Measurements from ENCODE around the gene SLC35A4.

The SLC35A4 gene

DNA sequence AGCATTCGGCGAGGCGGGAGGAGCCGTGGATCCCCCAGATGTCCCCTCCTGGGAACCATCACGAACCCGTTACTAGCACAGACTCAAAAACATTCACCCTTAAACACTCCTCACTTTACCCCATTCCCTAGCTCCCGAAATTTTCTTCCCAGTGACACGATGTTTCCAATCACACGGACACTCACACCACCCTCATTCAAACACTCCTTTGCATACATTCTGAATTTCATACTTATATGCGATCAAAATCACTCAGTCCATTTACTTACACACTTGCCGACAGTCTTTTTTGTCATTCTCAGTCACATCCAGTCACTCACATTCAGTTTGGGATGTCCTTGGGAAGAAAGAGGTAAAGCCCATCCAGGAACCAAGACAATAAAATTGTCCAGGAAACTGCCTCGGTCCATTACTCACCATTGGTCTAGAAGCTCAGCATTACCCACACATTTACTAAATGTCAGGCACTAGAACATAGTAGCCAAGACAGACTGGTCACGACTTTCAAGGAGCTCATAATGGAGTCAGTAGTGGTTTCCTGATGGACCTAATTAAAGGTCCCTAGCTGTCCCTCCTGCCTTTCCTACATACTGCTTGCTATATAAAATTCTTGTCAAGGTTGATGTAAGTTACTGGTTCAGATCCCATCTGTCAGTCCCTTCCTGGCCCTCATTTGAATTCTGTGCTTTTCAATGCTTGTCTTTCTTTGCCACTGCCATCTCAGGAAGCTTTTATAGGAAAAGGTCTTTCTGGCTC lies 574 bp downstream of the SLC35A4 start:
- peaks cover 43 to 44% of the 10 kb centered on the region in 2 donors for H3K4me1 Mint-ChIP-seq (ENCODE audit: low read depth in 2 of 2)
- H3K27me3 Mint-ChIP-seq, result no peaks in the 10 kb centered on the region
- peak overlapping the region; percentile 95 to 97 for H3K27ac Mint-ChIP-seq
- peak overlapping the region; percentile 86 to 91 for H3K4me3 Mint-ChIP-seq
- no peak for ATAC-seq (replicated peaks)
- DNase-seq, result no peak
- H3K9me3 Mint-ChIP-seq, result no peaks in the 10 kb centered on the region
- peaks cover 21% of the 10 kb centered on the region for H3K36me3 Mint-ChIP-seq (ENCODE audit: insufficient read depth)

DNA sequence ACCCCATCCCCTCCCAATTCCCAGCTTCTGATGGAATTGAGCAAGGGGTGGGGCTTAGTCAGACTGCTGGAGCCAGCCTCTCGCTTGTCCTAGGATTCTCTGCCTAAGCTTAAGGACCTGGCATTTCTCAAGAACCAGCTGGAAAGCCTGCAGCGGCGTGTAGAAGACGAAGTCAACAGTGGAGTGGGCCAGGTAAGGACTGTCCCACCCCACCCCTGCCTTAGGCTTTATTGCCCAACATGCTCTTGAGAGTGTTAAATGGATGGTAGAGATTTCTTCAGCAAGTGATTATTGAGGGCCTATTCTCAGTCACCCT lies 1.1 kb downstream of the SLC35A4 start:
- no peak for DNase-seq
- Mint-ChIP-seq H3K9me3 (no peaks in the 10 kb centered on the region), H3K4me1 (ENCODE audit: low read depth in 2 of 2) (peaks cover 44 to 47% of the 10 kb centered on the region in 2 donors)

DNA sequence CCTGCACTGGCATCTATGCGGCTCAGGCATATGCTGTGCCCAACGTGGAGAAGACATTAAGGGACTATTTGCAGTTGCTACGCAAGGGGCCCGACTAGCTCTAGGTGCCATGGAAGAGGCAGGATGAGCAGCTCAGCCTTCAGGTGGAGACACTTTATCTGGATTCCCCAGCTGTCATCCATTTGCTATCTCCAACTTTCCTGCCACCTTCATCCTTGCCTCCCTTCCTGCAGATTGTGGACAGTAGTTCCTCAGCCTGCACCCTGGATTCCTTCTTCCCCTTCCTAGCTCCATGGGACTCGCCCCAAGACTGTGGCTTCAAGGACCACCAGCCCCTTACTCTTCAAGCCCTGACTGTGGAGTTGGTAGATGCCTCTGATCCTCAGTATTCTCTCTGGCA lies 2.0 kb downstream of the SLC35A4 start:
- Mint-ChIP-seq H3K4me3 (peak overlapping the region in 1 of 2 donors; percentile 56), H3K36me3 (ENCODE audit: insufficient read depth) (peaks cover 22% of the 10 kb centered on the region), H3K27ac (peak overlapping the region; percentile 61 to 94), H3K27me3 (no peaks in the 10 kb centered on the region), H3K4me1 (ENCODE audit: low read depth in 2 of 2) (peaks cover 43 to 44% of the 10 kb centered on the region in 2 donors), H3K9me3 (no peaks in the 10 kb centered on the region)
- ATAC-seq (replicated peaks) (no peak), DNase-seq (no peak)

More for the DNA sequence above, 1.1 kb downstream of the SLC35A4 start:
- no peak for ATAC-seq (replicated peaks)
- Mint-ChIP-seq H3K27me3 (no peaks in the 10 kb centered on the region), H3K27ac (peak overlapping the region; percentile 95 to 97), H3K4me3 (peak overlapping the region; percentile 86 to 91), H3K36me3 (ENCODE audit: insufficient read depth) (peaks cover 21% of the 10 kb centered on the region)

DNA sequence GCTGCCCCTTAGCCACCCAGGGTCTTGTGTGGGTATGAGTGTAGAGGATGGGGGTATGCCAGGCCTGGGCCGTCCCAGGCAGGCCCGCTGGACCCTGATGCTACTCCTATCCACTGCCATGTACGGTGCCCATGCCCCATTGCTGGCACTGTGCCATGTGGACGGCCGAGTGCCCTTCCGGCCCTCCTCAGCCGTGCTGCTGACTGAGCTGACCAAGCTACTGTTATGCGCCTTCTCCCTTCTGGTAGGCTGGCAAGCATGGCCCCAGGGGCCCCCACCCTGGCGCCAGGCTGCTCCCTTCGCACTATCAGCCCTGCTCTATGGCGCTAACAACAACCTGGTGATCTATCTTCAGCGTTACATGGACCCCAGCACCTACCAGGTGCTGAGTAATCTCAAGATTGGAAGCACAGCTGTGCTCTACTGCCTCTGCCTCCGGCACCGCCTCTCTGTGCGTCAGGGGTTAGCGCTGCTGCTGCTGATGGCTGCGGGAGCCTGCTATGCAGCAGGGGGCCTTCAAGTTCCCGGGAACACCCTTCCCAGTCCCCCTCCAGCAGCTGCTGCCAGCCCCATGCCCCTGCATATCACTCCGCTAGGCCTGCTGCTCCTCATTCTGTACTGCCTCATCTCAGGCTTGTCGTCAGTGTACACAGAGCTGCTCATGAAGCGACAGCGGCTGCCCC lies 2.6 kb downstream of the SLC35A4 start:
- H3K9me3 Mint-ChIP-seq, result no peaks in the 10 kb centered on the region
- DNase-seq (no peak), ATAC-seq (replicated peaks) (no peak)
- H3K4me1 Mint-ChIP-seq (ENCODE audit: low read depth in 2 of 2), result peaks cover 43 to 44% of the 10 kb centered on the region in 2 donors
- H3K27me3 Mint-ChIP-seq, result no peaks in the 10 kb centered on the region
- peaks cover 21% of the 10 kb centered on the region for H3K36me3 Mint-ChIP-seq (ENCODE audit: insufficient read depth)
- peak overlapping the region in 1 of 2 donors; percentile 56 for H3K4me3 Mint-ChIP-seq
- H3K27ac Mint-ChIP-seq, result peak overlapping the region; percentile 61 to 94

DNA sequence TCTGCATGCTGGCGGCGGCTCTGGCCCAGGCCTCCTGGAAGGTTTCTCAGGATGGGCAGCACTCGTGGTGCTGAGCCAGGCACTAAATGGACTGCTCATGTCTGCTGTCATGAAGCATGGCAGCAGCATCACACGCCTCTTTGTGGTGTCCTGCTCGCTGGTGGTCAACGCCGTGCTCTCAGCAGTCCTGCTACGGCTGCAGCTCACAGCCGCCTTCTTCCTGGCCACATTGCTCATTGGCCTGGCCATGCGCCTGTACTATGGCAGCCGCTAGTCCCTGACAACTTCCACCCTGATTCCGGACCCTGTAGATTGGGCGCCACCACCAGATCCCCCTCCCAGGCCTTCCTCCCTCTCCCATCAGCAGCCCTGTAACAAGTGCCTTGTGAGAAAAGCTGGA lies 3.2 kb downstream of the SLC35A4 start:
- H3K9me3 Mint-ChIP-seq, result no peaks in the 10 kb centered on the region
- H3K36me3 Mint-ChIP-seq (ENCODE audit: insufficient read depth), result peaks cover 21% of the 10 kb centered on the region
- H3K27ac Mint-ChIP-seq, result peak overlapping the region; percentile 94 to 98
- no peak overlapping the region for H3K4me3 Mint-ChIP-seq
- ATAC-seq (replicated peaks) (no peak), DNase-seq (no peak)
- H3K4me1 Mint-ChIP-seq (ENCODE audit: low read depth in 2 of 2), result peaks cover 41 to 43% of the 10 kb centered on the region in 2 donors
- no peaks in the 10 kb centered on the region for H3K27me3 Mint-ChIP-seq

DNA sequence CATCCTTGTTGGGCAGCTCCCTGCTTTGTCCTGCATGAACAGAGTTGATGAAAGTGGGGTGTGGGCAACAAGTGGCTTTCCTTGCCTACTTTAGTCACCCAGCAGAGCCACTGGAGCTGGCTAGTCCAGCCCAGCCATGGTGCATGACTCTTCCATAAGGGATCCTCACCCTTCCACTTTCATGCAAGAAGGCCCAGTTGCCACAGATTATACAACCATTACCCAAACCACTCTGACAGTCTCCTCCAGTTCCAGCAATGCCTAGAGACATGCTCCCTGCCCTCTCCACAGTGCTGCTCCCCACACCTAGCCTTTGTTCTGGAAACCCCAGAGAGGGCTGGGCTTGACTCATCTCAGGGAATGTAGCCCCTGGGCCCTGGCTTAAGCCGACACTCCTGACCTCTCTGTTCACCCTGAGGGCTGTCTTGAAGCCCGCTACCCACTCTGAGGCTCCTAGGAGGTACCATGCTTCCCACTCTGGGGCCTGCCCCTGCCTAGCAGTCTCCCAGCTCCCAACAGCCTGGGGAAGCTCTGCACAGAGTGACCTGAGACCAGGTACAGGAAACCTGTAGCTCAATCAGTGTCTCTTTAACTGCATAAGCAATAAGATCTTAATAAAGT lies 3.9 kb downstream of the SLC35A4 start:
- H3K27me3 Mint-ChIP-seq, result no peaks in the 10 kb centered on the region
- ATAC-seq (replicated peaks) (no peak), DNase-seq (no peak)
- H3K9me3 Mint-ChIP-seq, result no peaks in the 10 kb centered on the region
- peak overlapping the region in 1 of 2 donors; percentile 29 for H3K4me3 Mint-ChIP-seq
- peaks cover 21% of the 10 kb centered on the region for H3K36me3 Mint-ChIP-seq (ENCODE audit: insufficient read depth)
- peak overlapping the region; percentile 94 to 98 for H3K27ac Mint-ChIP-seq
- H3K4me1 Mint-ChIP-seq (ENCODE audit: low read depth in 2 of 2), result peaks cover 37 to 43% of the 10 kb centered on the region in 2 donors

DNA sequence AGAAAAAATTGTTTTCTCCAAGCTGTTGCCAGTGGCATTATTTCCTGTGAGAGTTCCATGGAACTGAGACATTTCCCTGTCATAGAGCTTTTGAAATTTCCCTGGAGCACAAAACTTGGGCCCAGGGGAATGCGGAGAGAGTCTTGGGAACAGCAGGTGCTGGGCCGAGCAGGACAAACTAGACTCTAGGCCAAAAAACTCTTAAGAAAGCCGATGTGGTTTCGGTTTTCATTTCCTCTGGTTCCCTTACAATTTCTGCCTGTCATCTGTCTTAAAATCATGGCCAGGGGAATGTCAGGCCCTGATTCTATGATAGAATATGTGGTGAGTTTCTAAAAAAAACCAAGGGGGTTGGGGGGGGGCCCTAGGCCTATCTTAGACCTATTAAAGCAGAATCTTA lies 4.6 kb downstream of the SLC35A4 start:
- no peaks in the 10 kb centered on the region for H3K27me3 Mint-ChIP-seq
- peaks cover 34 to 43% of the 10 kb centered on the region in 2 donors for H3K4me1 Mint-ChIP-seq (ENCODE audit: low read depth in 2 of 2)
- DNase-seq (no peak), ATAC-seq (replicated peaks) (no peak)
- H3K4me3 Mint-ChIP-seq, result peak overlapping the region; percentile 41 to 70
- peaks cover 21% of the 10 kb centered on the region for H3K36me3 Mint-ChIP-seq (ENCODE audit: insufficient read depth)
- peak overlapping the region; percentile 94 to 98 for H3K27ac Mint-ChIP-seq
- H3K9me3 Mint-ChIP-seq, result no peaks in the 10 kb centered on the region

DNA sequence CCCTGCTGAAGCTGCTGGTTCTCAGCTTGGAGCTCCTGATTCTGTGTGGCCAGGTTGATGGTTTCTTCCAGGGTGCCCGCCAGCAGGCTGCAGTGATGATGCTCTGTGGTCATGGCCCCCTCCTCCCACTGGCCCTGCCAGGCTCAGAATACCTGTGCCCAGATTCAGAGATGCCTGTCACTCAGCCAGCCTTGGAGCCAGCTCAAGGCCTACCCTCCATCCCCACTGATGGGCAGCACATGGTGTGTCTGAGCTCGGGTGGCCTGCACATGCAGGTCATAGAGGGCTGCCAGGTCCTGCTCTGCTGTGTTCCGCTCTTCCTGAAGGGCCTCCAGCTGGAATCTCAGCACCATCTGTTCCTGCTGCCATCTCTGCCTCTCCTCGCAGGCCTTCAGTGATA lies 5.4 kb downstream of the SLC35A4 start:
- Mint-ChIP-seq H3K27me3 (no peaks in the 10 kb centered on the region), H3K27ac (peak overlapping the region; percentile 94 to 98), H3K9me3 (no peaks in the 10 kb centered on the region), H3K4me1 (ENCODE audit: low read depth in 2 of 2) (peaks cover 29 to 38% of the 10 kb centered on the region in 2 donors), H3K4me3 (peak overlapping the region in 1 of 2 donors; percentile 28), H3K36me3 (ENCODE audit: insufficient read depth) (peaks cover 15% of the 10 kb centered on the region)
- ATAC-seq (replicated peaks) (no peak), DNase-seq (no peak)

DNA sequence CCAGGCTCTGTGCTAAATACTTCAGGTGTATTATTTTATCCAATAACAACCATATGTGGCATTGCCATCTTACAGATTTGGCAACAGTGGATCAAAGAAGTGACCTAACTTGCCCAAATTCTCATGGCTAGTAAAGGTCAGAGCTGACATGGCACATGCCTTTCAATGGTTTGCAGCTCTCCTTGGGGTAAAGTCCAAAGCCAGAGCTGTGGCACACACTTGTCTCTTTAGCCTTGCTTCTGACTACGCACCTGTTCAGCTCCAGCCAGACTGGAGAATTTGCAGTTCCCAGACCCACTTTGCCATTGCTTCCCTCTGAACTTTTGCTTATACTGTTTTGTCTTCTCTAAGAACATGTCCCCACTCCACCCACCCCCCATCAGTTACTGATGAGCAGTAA lies 5.9 kb downstream of the SLC35A4 start:
- peak overlapping the region; percentile 94 to 98 for H3K27ac Mint-ChIP-seq
- peak overlapping the region in 1 of 2 donors; percentile 28 for H3K4me3 Mint-ChIP-seq
- DNase-seq (no peak), ATAC-seq (replicated peaks) (no peak)
- no peaks in the 10 kb centered on the region for H3K9me3 Mint-ChIP-seq
- no peaks in the 10 kb centered on the region for H3K27me3 Mint-ChIP-seq
- peaks cover 12% of the 10 kb centered on the region for H3K36me3 Mint-ChIP-seq (ENCODE audit: insufficient read depth)
- H3K4me1 Mint-ChIP-seq (ENCODE audit: low read depth in 2 of 2), result peaks cover 24 to 34% of the 10 kb centered on the region in 2 donors

DNA sequence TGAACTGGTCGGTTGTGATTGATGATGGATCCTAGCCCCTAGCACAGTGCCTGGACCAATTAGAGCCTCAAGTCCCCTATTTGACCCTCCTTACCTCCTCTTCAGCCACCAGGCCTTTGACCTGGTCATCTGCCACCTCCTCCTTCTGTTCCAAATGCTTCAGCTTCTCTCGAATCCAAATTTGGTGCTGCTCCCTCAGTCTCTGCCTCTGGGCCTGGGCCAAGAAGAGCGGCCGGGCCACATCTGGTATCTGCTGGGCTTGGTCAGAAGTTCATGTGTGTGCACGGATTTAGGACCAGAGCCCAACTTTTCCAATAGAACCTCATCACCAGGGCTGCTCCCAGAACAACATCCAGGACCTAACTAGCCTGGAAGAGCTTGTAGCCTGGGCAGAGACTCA lies 6.5 kb downstream of the SLC35A4 start:
- DNase-seq (no peak), ATAC-seq (replicated peaks) (no peak)
- no peaks in the 10 kb centered on the region for H3K9me3 Mint-ChIP-seq
- no peak overlapping the region for H3K4me3 Mint-ChIP-seq
- H3K27me3 Mint-ChIP-seq, result no peaks in the 10 kb centered on the region
- H3K27ac Mint-ChIP-seq, result peak overlapping the region in 1 of 2 donors; percentile 73
- H3K36me3 Mint-ChIP-seq (ENCODE audit: insufficient read depth), result peaks cover 12% of the 10 kb centered on the region
- peaks cover 22 to 28% of the 10 kb centered on the region in 2 donors for H3K4me1 Mint-ChIP-seq (ENCODE audit: low read depth in 2 of 2)

DNA sequence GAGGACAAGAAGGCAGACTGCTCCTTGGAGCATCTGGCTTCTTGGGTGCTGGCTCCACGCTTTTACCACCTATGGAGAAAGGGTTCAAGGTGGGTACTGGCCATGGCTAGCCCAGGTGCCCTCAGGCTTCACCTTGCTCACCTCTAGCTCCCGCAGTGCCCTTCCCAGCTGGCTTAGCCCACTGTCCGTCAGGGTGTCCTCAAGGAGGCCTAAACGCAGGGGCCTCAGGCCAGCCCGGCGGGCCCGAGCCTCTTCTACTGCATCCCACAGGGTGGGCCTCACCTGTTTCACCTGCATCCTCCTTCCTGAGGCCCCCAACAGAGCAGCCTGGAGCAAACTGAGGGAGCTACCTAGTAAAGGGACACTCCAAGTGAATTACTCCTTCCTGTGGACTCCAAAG lies 9.1 kb downstream of the SLC35A4 start:
- Mint-ChIP-seq H3K27me3 (no peaks in the 10 kb centered on the region), H3K9me3 (no peaks in the 10 kb centered on the region), H3K27ac (peak overlapping the region in 1 of 2 donors; percentile 54), H3K36me3 (ENCODE audit: insufficient read depth) (peaks cover 5% of the 10 kb centered on the region), H3K4me3 (no peak overlapping the region), H3K4me1 (ENCODE audit: low read depth in 2 of 2) (peaks cover 8 to 12% of the 10 kb centered on the region in 2 donors)
- no peak for ATAC-seq (replicated peaks)
- DNase-seq, result no peak

DNA sequence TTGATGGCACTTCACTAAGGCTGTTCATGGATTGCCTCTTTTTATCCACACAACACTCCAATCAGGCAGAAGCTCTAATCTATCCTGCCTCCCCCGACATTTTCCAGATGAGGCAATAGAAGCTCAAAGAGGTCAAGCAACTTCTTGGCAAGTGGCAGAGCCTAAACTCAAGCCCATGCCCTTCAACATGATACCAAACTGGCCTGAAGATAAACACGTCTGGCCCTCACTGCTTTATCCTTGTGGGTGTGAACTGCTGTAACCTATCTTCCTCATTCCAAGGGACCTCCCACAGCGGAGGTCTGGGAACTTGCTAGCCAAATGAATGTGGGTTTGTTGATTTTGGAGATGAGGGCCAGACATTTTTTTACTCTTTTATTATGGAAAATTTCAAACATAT lies 9.5 kb downstream of the SLC35A4 start:
- Mint-ChIP-seq H3K9me3 (no peaks in the 10 kb centered on the region), H3K4me3 (no peak overlapping the region), H3K27ac (peak overlapping the region in 1 of 2 donors; percentile 38), H3K27me3 (no peaks in the 10 kb centered on the region), H3K4me1 (ENCODE audit: low read depth in 2 of 2) (peaks cover 3 to 7% of the 10 kb centered on the region in 2 donors), H3K36me3 (ENCODE audit: insufficient read depth) (peaks cover 5% of the 10 kb centered on the region)
- DNase-seq, result no peak
- ATAC-seq (replicated peaks), result no peak

DNA sequence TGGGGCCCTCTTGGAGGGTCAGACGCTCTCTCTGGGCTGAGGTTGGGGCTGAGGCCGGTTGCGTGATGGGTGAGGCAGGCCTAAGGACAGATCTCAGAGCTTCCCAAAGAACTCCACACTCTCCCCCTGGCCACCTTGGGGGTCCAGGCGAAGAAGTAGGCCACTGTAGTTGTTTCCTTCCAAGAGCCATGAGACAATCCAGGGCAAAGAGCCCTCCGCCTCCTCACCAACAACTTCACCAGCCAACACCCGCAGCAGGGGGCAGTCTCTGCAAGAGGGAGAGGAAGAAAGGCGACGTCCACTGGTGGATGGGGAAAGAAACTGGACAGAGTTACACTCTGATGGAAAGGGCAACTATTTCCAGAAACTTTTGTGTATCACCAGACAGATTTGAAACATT lies 10.7 kb downstream of the SLC35A4 start:
- no peaks in the 10 kb centered on the region for H3K27me3 Mint-ChIP-seq
- peak overlapping the region; percentile 38 to 46 for H3K27ac Mint-ChIP-seq
- ATAC-seq (replicated peaks), result peak; percentile 26
- peaks cover under 1 to 2% of the 10 kb centered on the region in 2 donors for H3K4me1 Mint-ChIP-seq (ENCODE audit: low read depth in 2 of 2)
- H3K9me3 Mint-ChIP-seq, result no peaks in the 10 kb centered on the region
- DNase-seq, result no peak
- no peak overlapping the region for H3K4me3 Mint-ChIP-seq
- peaks cover 2% of the 10 kb centered on the region for H3K36me3 Mint-ChIP-seq (ENCODE audit: insufficient read depth)

All from effector memory CD8-positive, alpha-beta T cell (primary cell).